ENCODE measurements around the gene KIF21B.

DNA sequence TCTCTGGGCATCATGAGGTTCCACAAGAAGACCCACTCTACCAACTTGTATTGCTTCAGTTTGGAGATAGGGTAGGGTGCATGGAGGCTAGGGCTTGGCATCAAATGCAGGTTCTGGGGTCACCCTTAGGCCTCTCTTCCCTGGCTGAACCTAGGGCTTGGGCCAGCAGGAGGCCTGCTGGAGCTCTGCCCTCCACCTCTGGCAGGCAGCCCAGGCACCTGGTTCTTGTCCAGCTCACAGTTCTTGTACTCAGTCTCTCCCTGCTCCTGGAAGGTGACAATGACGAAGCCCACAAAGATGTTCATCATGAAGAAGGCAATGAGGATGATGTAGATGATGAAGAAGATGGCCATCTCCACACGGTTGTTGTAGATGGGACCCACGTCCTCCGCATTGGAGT is 37.5 kb upstream of the KIF21B start:
- TF ChIP-seq POLR2AphosphoS5 (IDR thresholded peaks at IDR 0.05; ENCODE audit: low read depth, low read length) (no peak), TAF1 (IDR thresholded peaks at IDR 0.05; ENCODE audit: borderline replicate concordance, insufficient read depth, low read length) (no peak), SIN3A (IDR thresholded peaks at IDR 0.05; ENCODE audit: borderline replicate concordance, insufficient read depth, low read length) (no peak), FOXP2 (optimal IDR thresholded peaks at IDR 0.05; ENCODE audit: borderline replicate concordance, extremely low read depth, extremely low read length, insufficient read depth) (no peak)
- TF ChIP-seq, protein P1, sequence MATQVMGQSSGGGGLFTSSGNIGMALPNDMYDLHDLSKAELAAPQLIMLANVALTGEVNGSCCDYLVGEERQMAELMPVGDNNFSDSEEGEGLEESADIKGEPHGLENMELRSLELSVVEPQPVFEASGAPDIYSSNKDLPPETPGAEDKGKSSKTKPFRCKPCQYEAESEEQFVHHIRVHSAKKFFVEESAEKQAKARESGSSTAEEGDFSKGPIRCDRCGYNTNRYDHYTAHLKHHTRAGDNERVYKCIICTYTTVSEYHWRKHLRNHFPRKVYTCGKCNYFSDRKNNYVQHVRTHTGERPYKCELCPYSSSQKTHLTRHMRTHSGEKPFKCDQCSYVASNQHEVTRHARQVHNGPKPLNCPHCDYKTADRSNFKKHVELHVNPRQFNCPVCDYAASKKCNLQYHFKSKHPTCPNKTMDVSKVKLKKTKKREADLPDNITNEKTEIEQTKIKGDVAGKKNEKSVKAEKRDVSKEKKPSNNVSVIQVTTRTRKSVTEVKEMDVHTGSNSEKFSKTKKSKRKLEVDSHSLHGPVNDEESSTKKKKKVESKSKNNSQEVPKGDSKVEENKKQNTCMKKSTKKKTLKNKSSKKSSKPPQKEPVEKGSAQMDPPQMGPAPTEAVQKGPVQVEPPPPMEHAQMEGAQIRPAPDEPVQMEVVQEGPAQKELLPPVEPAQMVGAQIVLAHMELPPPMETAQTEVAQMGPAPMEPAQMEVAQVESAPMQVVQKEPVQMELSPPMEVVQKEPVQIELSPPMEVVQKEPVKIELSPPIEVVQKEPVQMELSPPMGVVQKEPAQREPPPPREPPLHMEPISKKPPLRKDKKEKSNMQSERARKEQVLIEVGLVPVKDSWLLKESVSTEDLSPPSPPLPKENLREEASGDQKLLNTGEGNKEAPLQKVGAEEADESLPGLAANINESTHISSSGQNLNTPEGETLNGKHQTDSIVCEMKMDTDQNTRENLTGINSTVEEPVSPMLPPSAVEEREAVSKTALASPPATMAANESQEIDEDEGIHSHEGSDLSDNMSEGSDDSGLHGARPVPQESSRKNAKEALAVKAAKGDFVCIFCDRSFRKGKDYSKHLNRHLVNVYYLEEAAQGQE (IDR thresholded peaks at IDR 0.05; ENCODE audit: insufficient read depth in 1 of 2, low read depth in 2 of 2, low read length in 2 of 2) = no peak

All from PFSK-1 (cell line).